A673 (cell line): ENCODE measurements around the gene MAP3K6. TPM values are rescaled to one million over a fixed set of nuclear protein-coding genes. Genes with fewer than 3 reads are reported as not detected.

Experiments
- BruUV-seq: library from RNA; stranded (reverse); fragments of 400-500 nt; replicated peaks from 2 replicates; lab custom pipeline; 2021; lab: Mats Ljungman, UMichigan
- CTCF ChIA-PET: fragments of 300-600 bp; sonication (Branson Sonifier 250); formaldehyde crosslinking; loops from one replicate; lab custom pipeline; 2022; ENCODE audit warnings: antibody characterized with exemption; lab: Charles Lee
- POLR2A ChIA-PET: fragments of 300-600 bp; sonication (Branson Sonifier 250); formaldehyde crosslinking; loops from one replicate; lab custom pipeline; 2022; ENCODE audit warnings: antibody characterized with exemption; ENCODE audit not compliant: low non-redundant PET; lab: Charles Lee
- DNase-seq: peaks from one replicate; pipeline ENCODE4 v3.0.0-alpha.2; 2015; ENCODE audit warnings: low spot score
- H3K27ac ChIP-seq: fragments of 200-600 bp; sonication (generic); 2 replicates; pipeline ENCODE4 v1.5.1; 2016; ENCODE audit warnings: mixed run types, low read depth, mild to moderate bottlenecking, mixed read lengths, antibody characterized with exemption, low read length; ENCODE audit not compliant: poor library complexity, severe bottlenecking
- H3K27me3 ChIP-seq: fragments of 200-600 bp; sonication (generic); replicated peaks from 2 replicates; pipeline ENCODE4 v1.6.1; 2017; ENCODE audit warnings: mixed run types, low read depth, mild to moderate bottlenecking, mixed read lengths, antibody characterized with exemption, low read length; ENCODE audit not compliant: insufficient read depth, poor library complexity
- H3K36me3 ChIP-seq: fragments of 200-600 bp; sonication (generic); 2 replicates; pipeline ENCODE4 v1.6.1; 2016; ENCODE audit warnings: mixed run types, mild to moderate bottlenecking, mixed read lengths, antibody characterized with exemption, low read length; ENCODE audit not compliant: insufficient read depth, poor library complexity, severe bottlenecking
- H3K4me1 ChIP-seq: fragments of 200-600 bp; sonication (generic); 2 replicates; pipeline ENCODE4 v1.6.1; 2017; ENCODE audit warnings: mixed run types, mild to moderate bottlenecking, mixed read lengths, antibody characterized with exemption, low read length; ENCODE audit not compliant: insufficient read depth, poor library complexity, severe bottlenecking
- H3K4me3 ChIP-seq: fragments of 200-600 bp; sonication (generic); 2 replicates; pipeline ENCODE4 v1.5.1; 2016; ENCODE audit warnings: low read depth, mixed run types, mild to moderate bottlenecking, mixed read lengths, low read length; ENCODE audit not compliant: poor library complexity, severe bottlenecking
- H3K9me3 ChIP-seq: fragments of 200-600 bp; sonication (generic); 2 replicates; pipeline ENCODE4 v1.6.1; 2016; ENCODE audit warnings: mixed run types, low read depth, mild to moderate bottlenecking, mixed read lengths, antibody characterized with exemption, low read length; ENCODE audit not compliant: poor library complexity, severe bottlenecking
- CTCF ChIP-seq: fragments of 300-800, 200-600 bp; sonication (generic); conservative IDR thresholded peaks from 2 replicates; pipeline ENCODE4 v1.5.1; 2017; ENCODE audit warnings: low read depth, mild to moderate bottlenecking, antibody characterized with exemption, low read length, moderate library complexity, mixed read lengths
- EZH2 ChIP-seq: fragments of 200-600 bp; sonication (generic); IDR thresholded peaks from 2 replicates; pipeline ENCODE4 v1.6.1; 2017; ENCODE audit warnings: borderline replicate concordance, low read depth, mild to moderate bottlenecking, mixed read lengths, antibody characterized with exemption, low read length; ENCODE audit not compliant: poor library complexity, severe bottlenecking
- intact Hi-C: fragments of 100-400 bp; cut with micrococcal nuclease; formaldehyde crosslinking; loops from one replicate; pipeline ENCODE4 v1.10.0; 2022; ENCODE audit not compliant: unreplicated experiment
- total RNA-seq: library from RNA; stranded (reverse); gene quantifications from 2 replicates; pipeline ENCODE4 v1.2.3, GENCODE V29; 2021

Gene MAP3K6
- total RNA-seq, 1 experiment from 2014 or later: 2.4 TPM

GRCh38 chr1:27363766-27364695, 2.7 kb downstream of the MAP3K6 start:
- BruUV-seq: no TSS peak
- H3K27ac ChIP-seq: no peak overlapping the region
- TF ChIP-seq CTCF (no peak), EZH2 (no peak)
- no peak overlapping the region for H3K4me3 ChIP-seq
- no peak for DNase-seq
- CTCF ChIA-PET: no interaction called here
- peaks cover 10% of the 10 kb centered on the region for H3K4me1 ChIP-seq
- H3K9me3 ChIP-seq: no peaks in the 10 kb centered on the region
- no peaks in the 10 kb centered on the region for H3K36me3 ChIP-seq
- H3K27me3 ChIP-seq: no peaks in the 10 kb centered on the region
- POLR2A ChIA-PET: no interaction called here
- intact Hi-C loops: no loop called here

- H3K9me3 ChIP-seq: no peaks in the 10 kb centered on the region
- BruUV-seq: no TSS peak
- no peaks in the 10 kb centered on the region for H3K36me3 ChIP-seq
- H3K27me3 ChIP-seq: no peaks in the 10 kb centered on the region
- TF ChIP-seq EZH2 (no peak), CTCF (no peak)
- intact Hi-C loops: no loop called here
- ChIA-PET CTCF (interaction anchor here (0.6 kb wide), 1 partner anchor 1375 kb away, joined by 5 read pairs; the partner anchor contains the start of gene YTHDF2), POLR2A (no interaction called here)
- H3K4me3 ChIP-seq: no peak overlapping the region
- DNase-seq: no peak
- H3K27ac ChIP-seq: no peak overlapping the region
- H3K4me1 ChIP-seq: peaks cover 4% of the 10 kb centered on the region
Measured at GRCh38 chr1:27361553-27361952, 5.2 kb downstream of the MAP3K6 start.

GRCh38 chr1:27361044-27361402, 5.7 kb downstream of the MAP3K6 start:
- ChIA-PET CTCF (no interaction called here), POLR2A (no interaction called here)
- Histone ChIP-seq H3K4me3 (no peak overlapping the region), H3K9me3 (no peaks in the 10 kb centered on the region), H3K27ac (no peak overlapping the region), H3K27me3 (no peaks in the 10 kb centered on the region), H3K4me1 (peaks cover 4% of the 10 kb centered on the region), H3K36me3 (no peaks in the 10 kb centered on the region)
- no TSS peak for BruUV-seq
- TF ChIP-seq EZH2 (no peak), CTCF (no peak)
- no peak for DNase-seq
- intact Hi-C loops: no loop called here
